ENCODE results near the gene SHROOM3.

DNA sequence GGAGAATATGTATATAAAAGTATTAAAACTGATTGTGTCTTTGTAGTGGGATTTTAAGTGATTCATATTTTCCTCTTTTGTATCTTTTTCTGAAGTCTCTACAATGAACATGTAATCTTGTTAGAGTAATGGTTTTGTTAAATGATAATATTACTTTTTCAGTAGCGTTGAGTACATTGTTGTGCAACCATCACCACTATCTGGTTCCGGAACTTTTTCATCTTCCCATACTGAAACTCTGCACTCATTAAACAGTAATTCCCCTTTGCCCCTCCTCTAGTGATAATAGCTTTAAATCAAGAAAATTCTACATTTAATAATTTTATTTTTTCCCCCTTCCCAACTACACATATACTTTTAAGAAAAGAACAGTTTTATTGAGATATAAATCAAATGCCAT is 23.3 kb downstream of the SHROOM3 start:
- TF ChIP-seq GATA2 (IDR thresholded peaks at IDR 0.05; ENCODE audit: low read depth, low read length) (no peak), GATA3 (IDR thresholded peaks at IDR 0.05; ENCODE audit: low read depth, low read length) (no peak)

All from SH-SY5Y (cell line).